Measurements from ENCODE around the gene COQ5.

- TF ChIP-seq CTCF (conservative IDR thresholded peaks at IDR 0.05) (no peak), EZH2 (IDR thresholded peaks at IDR 0.05; ENCODE audit: low read depth) (no peak)
Observed at GRCh38 chr12:120460157-120460556, 68.8 kb downstream of the COQ5 start.

All from PC-9 (cell line).